Duodenal mucosa (tissue), 2 donors: ENCODE measurements around the gene ZCCHC24.
A peak's percentile ranks its signal among the peaks of the same experiment; 100 is the strongest.

ENCODE experiments used
- H3K27ac ChIP-seq: one replicate; pipeline ENCODE4 v1.7.0; 2013; ENCODE audit warnings: low read depth, low read length
- H3K27me3 ChIP-seq, 2 donors: one replicate each; pipeline ENCODE4 v1.7.0; 2013; ENCODE audit warnings: low read length in 2 of 2, control low read depth in 1 of 2; ENCODE audit not compliant: insufficient read depth in 2 of 2, control insufficient read depth in 1 of 2
- H3K36me3 ChIP-seq, 2 donors: one replicate each; pipeline ENCODE4 v1.7.0; 2013; ENCODE audit warnings: low read length in 2 of 2, control low read depth in 1 of 2; ENCODE audit not compliant: insufficient read depth in 2 of 2, control insufficient read depth in 1 of 2
- H3K4me1 ChIP-seq, 2 donors: one replicate each; pipeline ENCODE4 v1.7.0; 2013; ENCODE audit warnings: low read length in 2 of 2, control low read depth in 1 of 2; ENCODE audit not compliant: insufficient read depth in 2 of 2, control insufficient read depth in 1 of 2
- H3K4me3 ChIP-seq, 2 donors: one replicate each; pipeline ENCODE4 v1.7.0; 2013; ENCODE audit warnings: low read length in 2 of 2, low read depth in 1 of 2
- H3K9ac ChIP-seq, 2 donors: one replicate each; pipeline ENCODE4 v1.7.0; 2013; ENCODE audit warnings: low read length in 2 of 2, low read depth in 1 of 2
- H3K9me3 ChIP-seq, 2 donors: one replicate each; pipeline ENCODE4 v1.7.0; 2013; ENCODE audit warnings: low read length in 2 of 2, control low read depth in 1 of 2; ENCODE audit not compliant: control insufficient read depth in 1 of 2

The ZCCHC24 gene

DNA sequence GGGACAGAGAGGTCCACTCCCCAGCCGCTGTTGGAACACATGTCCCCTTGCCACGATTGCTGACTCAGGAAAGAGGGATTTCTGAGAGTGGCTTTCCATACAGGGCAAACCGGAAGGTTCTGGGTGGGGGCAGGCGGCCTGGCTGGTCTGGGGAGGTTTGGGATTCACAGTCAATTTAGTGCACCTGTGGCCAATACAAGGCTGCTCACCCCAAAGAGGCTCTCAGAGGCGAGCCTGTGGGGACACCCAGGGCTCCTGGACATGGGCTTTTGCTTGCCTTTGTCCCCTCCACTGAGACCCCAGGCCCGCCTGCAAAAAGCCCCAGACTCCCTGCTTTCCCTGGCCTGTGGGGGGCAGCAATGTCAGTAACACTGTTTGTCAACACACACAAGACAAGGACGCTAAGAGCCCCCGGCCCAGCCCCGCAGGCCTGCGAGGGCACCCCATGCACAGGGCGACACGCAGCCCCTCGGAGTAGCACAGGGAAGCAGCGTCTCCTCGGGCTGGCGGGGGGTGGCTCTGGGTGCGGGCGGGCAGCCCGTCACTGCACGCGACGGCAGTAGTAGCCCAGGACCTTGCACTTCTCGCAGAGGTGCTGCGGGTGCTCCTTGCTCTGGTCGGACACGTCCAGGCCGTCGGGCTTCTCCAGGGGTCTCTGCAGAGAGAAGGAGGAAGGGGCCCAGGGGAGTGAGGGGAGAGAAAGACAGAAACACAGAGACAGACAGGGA lies 59.5 kb downstream of the ZCCHC24 start:
- Histone ChIP-seq H3K36me3 (no peaks in the 10 kb centered on the region), H3K9me3 (no peaks in the 10 kb centered on the region), H3K27ac (no peak overlapping the region), H3K27me3 (no peaks in the 10 kb centered on the region), H3K9ac (no peak overlapping the region), H3K4me1 (peaks cover 0 to 10% of the 10 kb centered on the region in 2 donors), H3K4me3 (no peak overlapping the region)

DNA sequence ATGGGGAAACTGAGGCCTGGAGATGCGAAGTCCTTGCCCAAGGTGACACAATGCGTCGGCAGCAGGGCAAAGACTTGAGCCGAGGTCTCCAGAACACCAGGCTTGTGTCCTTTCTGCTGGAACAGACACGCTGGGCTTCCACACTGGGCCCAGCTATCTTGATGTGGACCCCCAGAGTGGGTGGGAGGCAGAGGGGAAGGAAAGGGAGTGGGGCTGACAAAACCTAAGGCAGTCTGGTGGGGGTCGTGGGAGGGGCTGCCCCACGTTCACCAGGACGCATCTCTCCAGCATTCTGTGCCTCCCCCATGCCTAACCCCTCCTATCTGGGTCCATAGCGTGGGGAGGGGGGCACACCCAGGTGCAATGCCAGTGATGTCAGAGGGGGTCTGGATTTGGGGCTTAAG lies 60.0 kb downstream of the ZCCHC24 start:
- no peaks in the 10 kb centered on the region for H3K27me3 ChIP-seq
- no peak overlapping the region for H3K27ac ChIP-seq
- H3K9me3 ChIP-seq, result no peaks in the 10 kb centered on the region
- no peak overlapping the region for H3K4me3 ChIP-seq
- H3K9ac ChIP-seq, result no peak overlapping the region
- peaks cover 2 to 14% of the 10 kb centered on the region in 2 donors for H3K4me1 ChIP-seq
- H3K36me3 ChIP-seq, result no peaks in the 10 kb centered on the region

- H3K27me3 ChIP-seq, result no peaks in the 10 kb centered on the region
- H3K4me1 ChIP-seq, result peaks cover 7 to 18% of the 10 kb centered on the region in 2 donors
- H3K9ac ChIP-seq, result no peak overlapping the region
- H3K27ac ChIP-seq, result no peak overlapping the region
- no peaks in the 10 kb centered on the region for H3K9me3 ChIP-seq
- H3K36me3 ChIP-seq, result no peaks in the 10 kb centered on the region
- H3K4me3 ChIP-seq, result no peak overlapping the region
Observed at GRCh38 chr10:79384773-79385391, 60.5 kb downstream of the ZCCHC24 start.

- no peaks in the 10 kb centered on the region for H3K27me3 ChIP-seq
- no peaks in the 10 kb centered on the region for H3K36me3 ChIP-seq
- no peak overlapping the region for H3K9ac ChIP-seq
- H3K27ac ChIP-seq, result no peak overlapping the region
- peaks cover 8 to 25% of the 10 kb centered on the region in 2 donors for H3K4me1 ChIP-seq
- H3K4me3 ChIP-seq, result no peak overlapping the region
- H3K9me3 ChIP-seq, result no peaks in the 10 kb centered on the region
Observed at GRCh38 chr10:79383974-79384606, 61.3 kb downstream of the ZCCHC24 start.

- no peak overlapping the region for H3K9ac ChIP-seq
- no peak overlapping the region for H3K4me3 ChIP-seq
- H3K4me1 ChIP-seq, result peaks cover 8 to 25% of the 10 kb centered on the region in 2 donors
- H3K27ac ChIP-seq, result peak overlapping the region; percentile 54
- H3K9me3 ChIP-seq, result no peaks in the 10 kb centered on the region
- no peaks in the 10 kb centered on the region for H3K36me3 ChIP-seq
- H3K27me3 ChIP-seq, result no peaks in the 10 kb centered on the region
Observed at GRCh38 chr10:79382491-79382941, 62.9 kb downstream of the ZCCHC24 start.

- Histone ChIP-seq H3K27ac (peak overlapping the region; percentile 54), H3K27me3 (no peaks in the 10 kb centered on the region), H3K9me3 (no peaks in the 10 kb centered on the region), H3K9ac (no peak overlapping the region), H3K4me1 (peaks cover 8 to 25% of the 10 kb centered on the region in 2 donors), H3K36me3 (no peaks in the 10 kb centered on the region), H3K4me3 (no peak overlapping the region)
Observed at GRCh38 chr10:79381804-79382221, 63.6 kb downstream of the ZCCHC24 start.

- H3K27me3 ChIP-seq, result no peaks in the 10 kb centered on the region
- no peak overlapping the region for H3K9ac ChIP-seq
- no peaks in the 10 kb centered on the region for H3K9me3 ChIP-seq
- H3K4me3 ChIP-seq, result no peak overlapping the region
- peak overlapping the region; percentile 67 for H3K27ac ChIP-seq
- peaks cover 8 to 25% of the 10 kb centered on the region in 2 donors for H3K4me1 ChIP-seq
- H3K36me3 ChIP-seq, result no peaks in the 10 kb centered on the region
Observed at GRCh38 chr10:79380946-79381721, 64.3 kb downstream of the ZCCHC24 start.

GRCh38 chr10:79380125-79380945 lies 65.1 kb downstream of the ZCCHC24 start:
- Histone ChIP-seq H3K4me1 (peaks cover 8 to 25% of the 10 kb centered on the region in 2 donors), H3K9me3 (no peaks in the 10 kb centered on the region), H3K36me3 (no peaks in the 10 kb centered on the region), H3K4me3 (no peak overlapping the region), H3K27me3 (no peaks in the 10 kb centered on the region), H3K27ac (peak overlapping the region; percentile 67), H3K9ac (peak overlapping the region in 1 of 2 donors; percentile 32)

GRCh38 chr10:79379512-79380124 lies 65.8 kb downstream of the ZCCHC24 start:
- no peak overlapping the region for H3K4me3 ChIP-seq
- H3K9me3 ChIP-seq, result no peaks in the 10 kb centered on the region
- peaks cover 8 to 25% of the 10 kb centered on the region in 2 donors for H3K4me1 ChIP-seq
- H3K27ac ChIP-seq, result peak overlapping the region; percentile 67
- no peaks in the 10 kb centered on the region for H3K36me3 ChIP-seq
- H3K27me3 ChIP-seq, result no peaks in the 10 kb centered on the region
- H3K9ac ChIP-seq, result peak overlapping the region in 1 of 2 donors; percentile 32
